Measurements from ENCODE around the gene FGFBP3. TPM values are rescaled to one million over a fixed set of nuclear protein-coding genes. Genes with fewer than 3 reads are reported as not detected.

FGFBP3 gene
- total and polyA plus RNA-seq, 12 donors = 0.24 to 4.1 (median 1.8) TPM

DNA sequence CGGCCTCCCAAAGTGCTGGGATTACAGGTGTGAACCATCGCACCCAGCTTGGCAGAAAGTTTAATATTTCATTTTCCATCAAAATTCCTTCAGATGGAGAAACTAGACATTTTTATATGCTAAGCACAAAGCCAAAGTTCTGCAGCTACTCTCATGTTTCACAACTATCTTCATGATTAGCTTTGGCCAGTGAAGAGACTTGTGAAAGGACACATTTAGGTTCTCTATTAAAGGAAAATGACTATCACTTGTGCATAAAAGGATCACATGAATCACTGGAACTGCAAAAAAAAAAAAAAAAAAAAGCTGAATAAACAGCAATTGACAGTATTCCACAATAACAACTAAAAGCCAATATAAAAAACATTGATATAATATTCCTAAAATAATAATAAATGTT is 16.2 kb downstream of the FGFBP3 start:
- intact Hi-C loops (cut with DNase I) = no loop called here
- Histone ChIP-seq H3K36me3 (replicated peaks in 1 of 2) (no peaks in the 10 kb centered on the region), H3K4me3 (no peak overlapping the region), H3K4me1 (replicated peaks in 1 of 2) (peaks cover 1 to 2% of the 10 kb centered on the region in 2 donors), H3K9me3 (replicated peaks in 1 of 3) (no peaks in the 10 kb centered on the region), H3K27me3 (no peaks in the 10 kb centered on the region), H3K27ac (no peak overlapping the region)
- no peak for DNase-seq
- no peak for TF ChIP-seq POLR2A (IDR thresholded peaks at IDR 0.05)
- TF ChIP-seq, protein P1, sequence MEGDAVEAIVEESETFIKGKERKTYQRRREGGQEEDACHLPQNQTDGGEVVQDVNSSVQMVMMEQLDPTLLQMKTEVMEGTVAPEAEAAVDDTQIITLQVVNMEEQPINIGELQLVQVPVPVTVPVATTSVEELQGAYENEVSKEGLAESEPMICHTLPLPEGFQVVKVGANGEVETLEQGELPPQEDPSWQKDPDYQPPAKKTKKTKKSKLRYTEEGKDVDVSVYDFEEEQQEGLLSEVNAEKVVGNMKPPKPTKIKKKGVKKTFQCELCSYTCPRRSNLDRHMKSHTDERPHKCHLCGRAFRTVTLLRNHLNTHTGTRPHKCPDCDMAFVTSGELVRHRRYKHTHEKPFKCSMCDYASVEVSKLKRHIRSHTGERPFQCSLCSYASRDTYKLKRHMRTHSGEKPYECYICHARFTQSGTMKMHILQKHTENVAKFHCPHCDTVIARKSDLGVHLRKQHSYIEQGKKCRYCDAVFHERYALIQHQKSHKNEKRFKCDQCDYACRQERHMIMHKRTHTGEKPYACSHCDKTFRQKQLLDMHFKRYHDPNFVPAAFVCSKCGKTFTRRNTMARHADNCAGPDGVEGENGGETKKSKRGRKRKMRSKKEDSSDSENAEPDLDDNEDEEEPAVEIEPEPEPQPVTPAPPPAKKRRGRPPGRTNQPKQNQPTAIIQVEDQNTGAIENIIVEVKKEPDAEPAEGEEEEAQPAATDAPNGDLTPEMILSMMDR (IDR thresholded peaks at IDR 0.05) = no peak
- WGBS, 4 donors = 92 to 100% (median 97%) methylated on average over 2 of the region's 2 CpGs

DNA sequence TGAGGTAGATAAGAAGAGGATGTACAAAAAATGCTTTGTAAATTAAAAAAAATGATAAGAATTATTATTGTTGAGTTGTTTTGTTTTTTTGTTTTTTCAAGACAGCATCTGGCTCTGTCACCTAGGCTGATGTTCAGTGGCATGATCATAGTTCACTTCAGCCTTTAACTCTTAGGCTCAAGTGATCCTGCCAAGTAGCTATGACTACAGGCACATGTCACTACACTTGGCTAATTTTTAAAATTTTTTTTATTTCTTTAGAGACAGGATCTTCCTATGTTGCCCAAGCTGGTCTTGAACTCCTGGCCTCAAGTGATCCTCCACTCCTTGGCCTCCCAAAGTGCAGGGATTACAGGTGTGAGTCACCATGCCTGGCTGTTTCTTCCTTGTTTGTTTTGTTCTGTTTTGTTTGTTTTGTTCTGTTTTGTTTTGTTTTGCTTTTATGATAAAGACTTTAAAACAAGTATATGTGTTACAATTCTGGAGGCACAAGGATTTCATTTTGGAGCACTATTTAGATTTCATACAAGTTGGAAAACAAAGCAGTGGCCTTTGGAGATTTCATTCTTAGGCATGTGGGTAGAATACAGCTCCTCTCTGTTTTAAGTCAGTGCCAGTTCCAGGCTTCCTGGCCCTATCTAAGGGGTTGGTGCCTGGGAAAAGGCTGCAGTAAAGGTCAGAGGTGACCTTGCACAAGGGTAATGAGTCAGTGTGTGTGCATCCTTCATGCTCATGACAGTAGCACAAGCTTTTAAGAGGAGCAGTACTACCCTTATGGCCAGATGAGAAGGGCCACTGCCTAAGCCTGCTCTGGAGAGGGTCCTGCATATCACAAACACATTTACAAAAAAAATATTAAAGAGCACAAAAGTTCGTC is 17.9 kb downstream of the FGFBP3 start:
- H3K4me1 ChIP-seq (replicated peaks in 1 of 2) = peaks cover 8 to 13% of the 10 kb centered on the region in 2 donors
- H3K4me3 ChIP-seq = no peak overlapping the region
- DNase-seq = peak; percentile 50 to 86 (median 66)
- H3K27me3 ChIP-seq = no peaks in the 10 kb centered on the region
- 44 to 73% (median 67%) methylated on average over 1 of the region's 1 CpG for WGBS, 4 donors
- H3K36me3 ChIP-seq (replicated peaks in 1 of 2) = no peaks in the 10 kb centered on the region
- intact Hi-C loops (cut with DNase I) = no loop called here
- TF ChIP-seq, protein P1 (IDR thresholded peaks at IDR 0.05) = no peak
- TF ChIP-seq POLR2A (IDR thresholded peaks at IDR 0.05) = no peak
- H3K9me3 ChIP-seq (replicated peaks in 1 of 3) = no peaks in the 10 kb centered on the region
- peak overlapping the region in 3 of 5 donors; percentile 3 to 43 (median 31) for H3K27ac ChIP-seq

DNA sequence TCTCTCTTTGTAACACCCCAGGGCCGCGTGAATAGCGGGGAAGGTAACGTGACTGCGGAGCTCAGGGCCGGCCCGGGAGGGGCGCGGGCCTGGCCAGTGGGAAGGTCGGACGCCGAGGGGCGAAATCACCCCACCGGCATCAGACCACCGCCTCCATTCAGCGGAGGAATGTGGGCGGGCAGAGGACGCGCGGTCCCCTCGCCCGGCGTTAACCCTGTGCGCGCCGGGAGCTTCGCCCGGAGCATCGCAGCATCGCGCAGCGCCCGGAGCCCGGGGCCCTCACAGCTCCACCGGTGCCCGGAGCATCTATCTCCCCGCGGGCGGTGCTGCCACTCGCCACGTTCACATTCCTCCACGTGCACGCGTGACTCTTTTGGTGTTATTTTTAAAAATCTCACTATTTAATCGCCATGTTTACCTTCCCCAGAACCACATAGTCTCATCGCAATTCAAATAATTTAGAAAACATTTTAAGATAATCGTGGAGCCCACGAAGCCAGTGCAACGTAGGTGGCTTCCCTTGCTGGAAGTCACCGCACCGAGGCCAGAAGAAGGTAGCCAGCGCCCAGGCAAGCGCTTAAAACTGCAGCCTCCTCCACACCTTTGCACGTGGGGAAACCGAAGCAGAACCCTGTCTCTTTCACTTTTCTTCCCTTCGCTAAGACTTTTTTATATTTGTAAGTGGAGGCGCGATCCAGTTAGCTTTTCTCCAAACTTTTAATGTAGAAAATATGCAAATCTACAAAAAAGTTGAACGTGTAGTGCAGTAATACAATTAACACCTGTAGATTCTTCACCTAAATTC is 21.8 kb downstream of the FGFBP3 start:
- H3K27ac ChIP-seq = no peak overlapping the region
- H3K27me3 ChIP-seq = no peaks in the 10 kb centered on the region
- intact Hi-C loops (cut with DNase I) = no loop called here
- no peaks in the 10 kb centered on the region for H3K36me3 ChIP-seq (replicated peaks in 1 of 2)
- peak in 4 of 7 donors; percentile 30 to 38 (median 34) for DNase-seq
- H3K4me3 ChIP-seq = peak overlapping the region in 2 of 4 donors; percentile 17 to 67
- H3K9me3 ChIP-seq (replicated peaks in 1 of 3) = no peaks in the 10 kb centered on the region
- 1 to 2% (median 1%) methylated on average over 34 to 59 of the region's 59 CpGs for WGBS, 4 donors
- TF ChIP-seq POLR2A (IDR thresholded peaks at IDR 0.05) = no peak
- TF ChIP-seq, protein P1 (IDR thresholded peaks at IDR 0.05) = no peak
- peaks cover 8 to 13% of the 10 kb centered on the region in 2 donors for H3K4me1 ChIP-seq (replicated peaks in 1 of 2)

DNA sequence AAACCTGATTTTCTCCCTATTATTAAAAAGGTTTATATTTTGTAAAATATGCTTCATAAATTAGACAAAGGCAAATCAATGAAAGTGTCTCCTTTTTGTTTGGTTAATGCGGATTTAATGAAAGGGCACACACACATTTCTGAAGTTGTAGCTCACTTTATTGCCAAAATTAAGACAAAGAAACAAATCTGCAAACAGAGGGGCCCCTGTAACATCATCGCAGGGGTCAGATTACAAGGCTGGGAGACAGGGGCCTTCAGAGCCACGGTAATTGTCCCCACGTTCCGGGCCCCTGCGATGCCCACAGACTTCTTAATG is 22.4 kb downstream of the FGFBP3 start:
- peak overlapping the region in 1 of 4 donors; percentile 67 for H3K4me3 ChIP-seq
- no peaks in the 10 kb centered on the region for H3K27me3 ChIP-seq
- DNase-seq = no peak
- no peaks in the 10 kb centered on the region for H3K36me3 ChIP-seq (replicated peaks in 1 of 2)
- no peak overlapping the region for H3K27ac ChIP-seq
- H3K4me1 ChIP-seq (replicated peaks in 1 of 2) = peaks cover 8 to 13% of the 10 kb centered on the region in 2 donors
- 15 to 20% (median 18%) methylated on average over 6 of the region's 6 CpGs for WGBS, 4 donors
- TF ChIP-seq, protein P1 (IDR thresholded peaks at IDR 0.05) = no peak
- no peak for TF ChIP-seq POLR2A (IDR thresholded peaks at IDR 0.05)
- intact Hi-C loops (cut with DNase I) = no loop called here
- H3K9me3 ChIP-seq (replicated peaks in 1 of 3) = no peaks in the 10 kb centered on the region
